ENCODE results near the gene PTPRN2.

Gene PTPRN2

GRCh38 chr7:157813741-157814661 lies 773.6 kb downstream of the PTPRN2 start:
- DNase-seq (ENCODE audit: low spot score) = no peak

GRCh38 chr7:157813053-157813452 lies 774.6 kb downstream of the PTPRN2 start:
- DNase-seq (ENCODE audit: low spot score) = no peak

- no peak for DNase-seq (ENCODE audit: low spot score)
These were observed 775.7 kb downstream of the PTPRN2 start for GRCh38 chr7:157811946-157812345.

GRCh38 chr7:157809863-157810851 lies 777.5 kb downstream of the PTPRN2 start:
- no peak for DNase-seq (ENCODE audit: low spot score)

- DNase-seq (ENCODE audit: low spot score) = no peak
These were observed 778.3 kb downstream of the PTPRN2 start for GRCh38 chr7:157809154-157809862.

- no peak for DNase-seq (ENCODE audit: low spot score)
These were observed 779.6 kb downstream of the PTPRN2 start for GRCh38 chr7:157808042-157808441.

- DNase-seq (ENCODE audit: low spot score) = peak; percentile 54
These were observed 780.1 kb downstream of the PTPRN2 start for GRCh38 chr7:157807510-157807909.

- DNase-seq (ENCODE audit: low spot score) = no peak
These were observed 780.9 kb downstream of the PTPRN2 start for GRCh38 chr7:157806711-157807110.

GRCh38 chr7:157805713-157806112 lies 781.9 kb downstream of the PTPRN2 start:
- no peak for DNase-seq (ENCODE audit: low spot score)

GRCh38 chr7:157803906-157804305 lies 783.7 kb downstream of the PTPRN2 start:
- no peak for DNase-seq (ENCODE audit: low spot score)

- no peak for DNase-seq (ENCODE audit: low spot score)
These were observed 785.5 kb downstream of the PTPRN2 start for GRCh38 chr7:157801971-157802675.

GRCh38 chr7:157801113-157801512 lies 786.5 kb downstream of the PTPRN2 start:
- DNase-seq (ENCODE audit: low spot score) = no peak

- DNase-seq (ENCODE audit: low spot score) = no peak
These were observed 787.3 kb downstream of the PTPRN2 start for GRCh38 chr7:157800281-157800680.

- no peak for DNase-seq (ENCODE audit: low spot score)
These were observed 788.4 kb downstream of the PTPRN2 start for GRCh38 chr7:157799076-157799685.

- DNase-seq (ENCODE audit: low spot score) = no peak
These were observed 790.3 kb downstream of the PTPRN2 start for GRCh38 chr7:157797361-157797760.

GRCh38 chr7:157796846-157797245 lies 790.8 kb downstream of the PTPRN2 start:
- DNase-seq (ENCODE audit: low spot score) = no peak

GRCh38 chr7:157795643-157796042 lies 792.0 kb downstream of the PTPRN2 start:
- no peak for DNase-seq (ENCODE audit: low spot score)

- DNase-seq (ENCODE audit: low spot score) = no peak
These were observed 792.4 kb downstream of the PTPRN2 start for GRCh38 chr7:157795199-157795598.

GRCh38 chr7:157794746-157795065 lies 792.9 kb downstream of the PTPRN2 start:
- DNase-seq (ENCODE audit: low spot score) = no peak

- no peak for DNase-seq (ENCODE audit: low spot score)
These were observed 793.5 kb downstream of the PTPRN2 start for GRCh38 chr7:157793973-157794745.

- DNase-seq (ENCODE audit: low spot score) = no peak
These were observed 794.6 kb downstream of the PTPRN2 start for GRCh38 chr7:157793087-157793353.

Data from LoVo (cell line).